GM19467 (cell line): ENCODE data around the gene MAP7D1.
"Not testable (repeated sequence)": the region's sequence is repeated elsewhere in the genome, so short reads cannot be mapped to it uniquely, and the experiment has no call there.

Experiments used
- ATAC-seq: cut with Tn5 transposase; IDR thresholded peaks from one replicate; pipeline ENCODE4 v1.9.1; 2021; ENCODE audit warnings: mild to moderate bottlenecking, moderate library complexity; ENCODE audit not compliant: unreplicated experiment

The MAP7D1 gene

GRCh38 chr1:36151134-36151844, 4.7 kb upstream of the MAP7D1 start:
- no peak for ATAC-seq

GRCh38 chr1:36151845-36152203, 4.1 kb upstream of the MAP7D1 start:
- ATAC-seq = no peak

GRCh38 chr1:36153476-36153875, 2.5 kb upstream of the MAP7D1 start:
- ATAC-seq = no peak

- no peak for ATAC-seq
Measured at GRCh38 chr1:36154335-36154734, 1.6 kb upstream of the MAP7D1 start.

- ATAC-seq = no peak
Measured at GRCh38 chr1:36154765-36155407, 1.1 kb upstream of the MAP7D1 start.

- peak; percentile 11 for ATAC-seq
Measured at GRCh38 chr1:36156329-36157114, 562 bp downstream of the MAP7D1 start.

GRCh38 chr1:36157115-36157903, 1.3 kb downstream of the MAP7D1 start:
- ATAC-seq = no peak

- ATAC-seq = no peak
Measured at GRCh38 chr1:36157973-36158826, 2.2 kb downstream of the MAP7D1 start.

- not testable (repeated sequence) for ATAC-seq
Measured at GRCh38 chr1:36158827-36159252, 2.9 kb downstream of the MAP7D1 start.

GRCh38 chr1:36159614-36160387, 3.8 kb downstream of the MAP7D1 start:
- no peak for ATAC-seq

GRCh38 chr1:36160388-36160948, 4.5 kb downstream of the MAP7D1 start:
- no peak for ATAC-seq

- no peak for ATAC-seq
Measured at GRCh38 chr1:36160949-36161485, 5.1 kb downstream of the MAP7D1 start.

- no peak for ATAC-seq
Measured at GRCh38 chr1:36161641-36162531, 5.9 kb downstream of the MAP7D1 start.

- ATAC-seq = no peak
Measured at GRCh38 chr1:36162680-36163239, 6.8 kb downstream of the MAP7D1 start.

- no peak for ATAC-seq
Measured at GRCh38 chr1:36163426-36163825, 7.5 kb downstream of the MAP7D1 start.

GRCh38 chr1:36164361-36164760, 8.4 kb downstream of the MAP7D1 start:
- no peak for ATAC-seq

- ATAC-seq = no peak
Measured at GRCh38 chr1:36165145-36165544, 9.2 kb downstream of the MAP7D1 start.
